ENCODE measurements around the gene STK39. TPM values are rescaled to one million over a fixed set of nuclear protein-coding genes. Genes with fewer than 3 reads are reported as not detected.

The STK39 gene
- total RNA-seq, 2 experiments from 2014 or later = 28.2 to 31.4 TPM

DNA sequence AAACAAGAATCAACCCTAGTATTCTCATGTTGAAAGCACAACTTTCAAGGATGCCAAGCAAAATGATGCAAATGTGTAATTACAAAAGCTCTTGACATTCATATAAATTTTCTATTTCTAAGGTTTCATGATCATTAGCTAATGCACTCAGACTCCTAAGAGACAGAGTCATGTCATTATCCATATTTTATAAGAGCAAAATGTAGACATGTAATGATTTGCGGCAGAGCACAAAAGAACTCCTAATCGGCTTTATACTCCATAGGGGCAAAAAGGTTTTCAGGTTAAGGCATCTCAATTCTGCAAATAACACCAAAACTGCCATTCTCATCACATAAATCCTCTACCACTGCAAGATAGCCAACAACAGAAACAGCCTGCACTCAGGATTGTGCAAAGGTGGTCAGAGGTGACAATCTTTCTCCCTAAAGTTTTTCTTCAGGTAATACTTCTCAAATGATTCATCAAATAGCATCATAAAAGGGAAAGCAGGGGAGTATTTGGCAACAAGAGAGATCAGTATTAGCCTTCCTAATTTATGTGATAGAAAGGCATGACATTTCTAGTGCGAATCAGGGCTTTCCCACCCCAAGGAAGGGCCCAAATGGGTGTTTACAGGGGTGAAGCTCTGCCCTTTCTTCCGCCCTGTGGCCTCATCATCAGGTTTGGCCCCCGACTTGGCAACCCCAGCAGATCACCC, 64.7 kb downstream of the STK39 start:
- peaks cover 51% of the 10 kb centered on the region for H3K4me1 Mint-ChIP-seq
- ChIA-PET POLR2A (interaction anchor here (0.6 kb wide), 1 partner anchor 1554 kb away, joined by 3 read pairs; no protein-coding TSS in a partner anchor), CTCF (no interaction called here)
- H3K9me3 Mint-ChIP-seq = no peaks in the 10 kb centered on the region
- no peak for DNase-seq
- no peaks in the 10 kb centered on the region for H3K27me3 Mint-ChIP-seq
- H3K36me3 Mint-ChIP-seq (ENCODE audit: low read depth) = peaks cover 26% of the 10 kb centered on the region
- H3K27ac Mint-ChIP-seq = no peak overlapping the region
- H3K4me3 Mint-ChIP-seq = no peak overlapping the region

DNA sequence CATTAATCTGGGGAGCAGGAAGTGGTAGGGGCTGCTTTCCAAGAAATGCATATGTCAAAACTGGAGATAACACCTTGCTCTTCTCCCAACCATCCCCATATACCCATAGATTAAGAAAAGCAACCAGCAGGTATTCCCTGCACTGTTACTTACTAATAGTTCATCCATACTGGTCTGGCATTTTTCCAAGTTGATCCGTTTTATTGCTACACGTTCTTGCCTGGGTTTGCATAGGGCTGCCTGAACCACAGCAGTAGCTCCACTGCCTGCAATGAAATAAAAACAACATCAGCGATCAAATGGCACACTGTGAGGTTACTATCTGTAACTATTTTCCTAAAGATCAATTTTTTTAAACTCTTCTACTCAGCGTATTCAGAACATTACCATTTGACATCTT, 65.6 kb downstream of the STK39 start:
- ChIA-PET CTCF (interaction anchor here (0.7 to 1.0 kb wide), 2 partner anchors 13 to 25 kb away, joined by 3 to 4 read pairs; no protein-coding TSS in a partner anchor), POLR2A (interaction anchor here (0.6 kb wide), 1 partner anchor 1554 kb away, joined by 3 read pairs; no protein-coding TSS in a partner anchor)
- Mint-ChIP-seq H3K27ac (peak overlapping the region; percentile 58), H3K4me1 (peaks cover 55% of the 10 kb centered on the region), H3K9me3 (no peaks in the 10 kb centered on the region), H3K36me3 (ENCODE audit: low read depth) (peaks cover 30% of the 10 kb centered on the region), H3K27me3 (no peaks in the 10 kb centered on the region), H3K4me3 (no peak overlapping the region)
- DNase-seq = no peak

DNA sequence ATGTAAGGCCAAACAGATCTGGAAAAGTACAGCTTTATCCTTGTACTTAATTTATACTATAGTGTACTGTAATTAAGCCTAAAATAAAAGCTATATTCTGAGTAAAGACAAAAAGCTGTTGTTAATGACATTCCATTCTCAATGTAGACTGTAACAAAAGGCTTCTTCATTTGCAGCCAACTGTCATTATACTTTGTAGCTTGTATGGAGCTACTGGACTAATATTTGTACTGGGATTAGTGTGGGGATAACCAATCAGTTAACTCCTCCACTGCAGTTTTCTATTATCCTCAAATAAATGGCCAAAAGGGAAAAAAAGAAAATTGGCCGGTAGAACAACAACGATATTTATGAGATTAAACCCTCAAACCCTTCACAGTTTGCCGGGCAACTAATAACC, 66.5 kb downstream of the STK39 start:
- Mint-ChIP-seq H3K9me3 (no peaks in the 10 kb centered on the region), H3K27me3 (no peaks in the 10 kb centered on the region), H3K27ac (no peak overlapping the region), H3K4me3 (no peak overlapping the region), H3K4me1 (peaks cover 57% of the 10 kb centered on the region), H3K36me3 (ENCODE audit: low read depth) (peaks cover 33% of the 10 kb centered on the region)
- DNase-seq = no peak
- CTCF ChIA-PET = interaction anchor here (0.9 to 1.0 kb wide), 2 partner anchors 11 to 14 kb away, joined by 3 to 4 read pairs; no protein-coding TSS in a partner anchor
- POLR2A ChIA-PET = no interaction called here

DNA sequence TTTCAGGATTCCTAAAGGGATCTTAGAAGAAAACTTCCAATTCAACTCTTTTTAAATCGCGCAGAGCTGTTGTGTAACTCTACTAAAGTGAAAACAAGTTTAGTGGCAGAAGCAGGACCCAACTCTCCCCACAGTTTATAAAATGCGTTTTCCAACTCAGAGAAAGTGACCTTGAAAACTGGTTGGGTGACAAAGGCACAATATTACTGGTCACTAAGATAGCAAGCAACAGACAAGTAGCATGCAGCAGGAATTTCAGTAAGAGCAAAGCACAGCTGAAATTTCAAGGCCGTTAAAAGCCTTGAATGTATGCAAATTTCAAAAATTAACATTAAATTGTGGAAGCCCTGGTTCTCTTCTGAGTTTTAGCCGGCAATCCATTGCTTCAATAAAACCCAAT, 66.9 kb downstream of the STK39 start:
- POLR2A ChIA-PET = no interaction called here
- DNase-seq = no peak
- no peaks in the 10 kb centered on the region for H3K9me3 Mint-ChIP-seq
- CTCF ChIA-PET = interaction anchor here (0.9 kb wide), 1 partner anchor 12 kb away, joined by 3 read pairs; no protein-coding TSS in a partner anchor
- H3K27ac Mint-ChIP-seq = no peak overlapping the region
- H3K36me3 Mint-ChIP-seq (ENCODE audit: low read depth) = peaks cover 33% of the 10 kb centered on the region
- H3K27me3 Mint-ChIP-seq = no peaks in the 10 kb centered on the region
- H3K4me1 Mint-ChIP-seq = peaks cover 54% of the 10 kb centered on the region
- no peak overlapping the region for H3K4me3 Mint-ChIP-seq

DNA sequence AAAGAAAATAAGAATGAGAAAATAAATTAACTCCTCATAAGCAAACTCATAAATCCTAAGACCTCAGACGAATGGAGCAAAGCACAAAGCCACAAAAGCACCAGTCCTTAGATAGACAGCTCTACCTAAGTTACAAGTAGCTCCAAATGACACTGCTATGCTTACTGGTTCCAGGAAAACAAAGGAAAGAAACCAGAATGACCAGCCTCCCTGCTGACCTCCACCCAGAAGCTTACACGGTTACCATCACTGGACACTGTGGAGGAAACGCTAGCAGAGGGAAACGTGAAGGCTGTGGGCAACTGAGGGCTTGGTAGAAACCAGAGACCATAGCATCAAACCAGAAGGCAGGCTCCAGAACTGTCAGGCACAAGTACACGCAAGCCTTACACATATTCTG, 67.8 kb downstream of the STK39 start:
- no peak for DNase-seq
- Mint-ChIP-seq H3K4me3 (no peak overlapping the region), H3K36me3 (ENCODE audit: low read depth) (peaks cover 33% of the 10 kb centered on the region), H3K4me1 (peaks cover 57% of the 10 kb centered on the region), H3K27ac (no peak overlapping the region), H3K27me3 (no peaks in the 10 kb centered on the region), H3K9me3 (no peaks in the 10 kb centered on the region)
- CTCF ChIA-PET = no interaction called here
- POLR2A ChIA-PET = no interaction called here

DNA sequence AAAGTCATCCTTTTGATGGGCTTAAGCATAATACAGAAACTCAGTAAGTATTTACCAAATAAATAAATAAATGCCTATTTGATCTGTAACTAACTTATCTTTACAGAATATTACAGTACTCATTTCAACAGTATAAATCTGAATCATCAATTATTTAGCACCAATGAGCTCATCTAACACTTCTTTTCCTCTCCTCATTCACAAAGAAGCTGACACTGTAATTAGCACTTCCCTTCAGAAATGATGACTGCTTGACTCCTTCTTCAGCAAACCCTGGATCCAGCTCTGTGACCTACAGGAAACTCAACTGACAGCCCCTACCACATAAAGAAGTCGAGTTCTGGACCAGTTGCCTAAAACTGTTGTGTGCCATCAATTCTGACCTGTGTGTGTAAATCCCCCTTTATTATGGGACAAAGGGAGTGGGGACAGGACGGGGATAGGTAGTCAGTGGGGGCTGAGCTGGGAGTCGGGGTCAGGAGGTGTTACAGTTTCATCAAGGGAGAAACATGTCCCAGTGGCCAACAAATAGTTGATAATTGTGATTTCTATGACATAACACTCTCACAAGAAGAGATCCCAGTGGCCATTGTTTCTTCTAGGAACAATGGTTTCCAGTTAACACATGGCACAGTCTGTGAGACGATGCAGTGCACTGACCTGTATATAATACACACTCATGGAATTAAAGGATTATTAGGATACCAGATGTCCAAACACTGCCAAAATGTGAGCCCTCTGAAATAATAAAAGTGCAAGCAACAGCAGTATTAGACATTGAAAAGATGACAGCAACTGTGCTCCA, 68.7 kb downstream of the STK39 start:
- H3K27me3 Mint-ChIP-seq = no peaks in the 10 kb centered on the region
- no peaks in the 10 kb centered on the region for H3K9me3 Mint-ChIP-seq
- no peak overlapping the region for H3K27ac Mint-ChIP-seq
- ChIA-PET POLR2A (no interaction called here), CTCF (no interaction called here)
- DNase-seq = no peak
- H3K4me3 Mint-ChIP-seq = no peak overlapping the region
- H3K4me1 Mint-ChIP-seq = peaks cover 63% of the 10 kb centered on the region
- H3K36me3 Mint-ChIP-seq (ENCODE audit: low read depth) = peaks cover 36% of the 10 kb centered on the region

DNA sequence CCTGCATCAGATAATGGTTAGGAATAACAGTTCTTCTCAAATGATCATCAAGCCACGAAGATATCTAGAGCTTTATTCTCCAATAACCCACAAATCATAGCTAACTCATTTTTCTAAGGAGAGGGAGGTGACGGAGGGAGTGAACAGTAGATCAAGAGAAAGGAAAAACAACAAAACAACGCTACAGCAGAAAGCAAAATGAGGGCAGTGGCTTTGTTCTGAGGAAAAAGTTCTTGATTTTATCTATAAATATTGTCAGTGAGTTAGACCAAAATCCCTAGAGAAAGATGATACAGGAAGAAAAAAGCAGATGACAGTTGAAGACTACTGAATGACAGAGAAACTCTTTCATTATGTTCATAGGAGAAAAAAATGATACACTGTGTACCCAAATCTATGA, 71.0 kb downstream of the STK39 start:
- peaks cover 40% of the 10 kb centered on the region for H3K4me1 Mint-ChIP-seq
- H3K36me3 Mint-ChIP-seq (ENCODE audit: low read depth) = peaks cover 32% of the 10 kb centered on the region
- no peaks in the 10 kb centered on the region for H3K27me3 Mint-ChIP-seq
- no peak for DNase-seq
- no peaks in the 10 kb centered on the region for H3K9me3 Mint-ChIP-seq
- POLR2A ChIA-PET = no interaction called here
- no peak overlapping the region for H3K27ac Mint-ChIP-seq
- H3K4me3 Mint-ChIP-seq = no peak overlapping the region
- CTCF ChIA-PET = interaction anchor here (0.9 to 1.2 kb wide), 3 partner anchors 10 to 40 kb away, joined by 3 to 4 read pairs (median 4); no protein-coding TSS in a partner anchor

DNA sequence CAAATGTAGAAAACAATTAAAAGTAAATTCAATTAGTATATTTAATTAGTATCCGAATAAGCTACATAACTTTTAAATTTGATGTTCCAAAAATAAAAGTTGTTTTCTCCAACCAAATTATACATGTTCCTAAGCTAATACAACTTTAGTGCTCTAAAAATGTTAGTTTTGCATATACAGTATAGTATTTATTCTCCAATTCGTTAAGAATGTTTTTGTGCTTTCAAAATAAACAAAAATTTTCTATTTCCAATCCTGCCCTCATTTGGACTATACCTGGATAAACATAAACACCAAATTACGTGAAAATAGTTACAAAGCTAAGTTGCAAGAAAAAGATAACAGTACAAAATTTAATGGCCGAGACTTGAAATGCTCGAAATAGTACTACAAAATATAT, 71.9 kb downstream of the STK39 start:
- Mint-ChIP-seq H3K27ac (peak overlapping the region; percentile 57), H3K36me3 (ENCODE audit: low read depth) (peaks cover 26% of the 10 kb centered on the region), H3K27me3 (no peaks in the 10 kb centered on the region), H3K4me1 (peaks cover 43% of the 10 kb centered on the region), H3K4me3 (no peak overlapping the region), H3K9me3 (no peaks in the 10 kb centered on the region)
- ChIA-PET POLR2A (interaction anchor here (0.7 kb wide), 1 partner anchor 10 kb away, joined by 3 read pairs; no protein-coding TSS in a partner anchor), CTCF (interaction anchor here (0.6 to 1.2 kb wide), 6 partner anchors 11 to 41 kb away, joined by 3 to 4 read pairs (median 3); no protein-coding TSS in a partner anchor)
- DNase-seq = no peak

DNA sequence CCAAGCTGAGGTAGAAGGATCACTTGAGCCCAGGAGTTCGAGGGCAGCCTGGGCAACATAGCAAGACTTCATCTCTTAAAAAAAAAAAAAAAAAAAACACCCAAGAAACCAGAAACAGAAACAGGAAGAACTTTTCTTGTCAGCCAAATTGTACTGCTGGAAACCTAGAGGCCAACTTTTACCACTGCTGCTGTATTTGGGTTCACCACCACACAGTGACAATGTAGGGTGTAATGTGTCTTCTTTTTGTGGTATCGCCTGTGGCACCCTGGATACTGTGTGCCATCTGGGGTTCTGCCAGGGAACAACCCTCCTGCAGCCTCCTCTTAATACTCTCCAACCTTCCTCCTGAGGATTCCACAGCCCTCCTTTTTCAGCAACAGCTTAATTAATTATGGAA, 72.6 kb downstream of the STK39 start:
- CTCF ChIA-PET = interaction anchor here (0.7 to 0.9 kb wide), 2 partner anchors 9 to 14 kb away, joined by 3 to 4 read pairs; no protein-coding TSS in a partner anchor
- no peaks in the 10 kb centered on the region for H3K9me3 Mint-ChIP-seq
- peak overlapping the region; percentile 73 for H3K27ac Mint-ChIP-seq
- POLR2A ChIA-PET = no interaction called here
- no peak overlapping the region for H3K4me3 Mint-ChIP-seq
- H3K4me1 Mint-ChIP-seq = peaks cover 43% of the 10 kb centered on the region
- H3K27me3 Mint-ChIP-seq = no peaks in the 10 kb centered on the region
- peaks cover 25% of the 10 kb centered on the region for H3K36me3 Mint-ChIP-seq (ENCODE audit: low read depth)
- DNase-seq = peak; percentile 32

DNA sequence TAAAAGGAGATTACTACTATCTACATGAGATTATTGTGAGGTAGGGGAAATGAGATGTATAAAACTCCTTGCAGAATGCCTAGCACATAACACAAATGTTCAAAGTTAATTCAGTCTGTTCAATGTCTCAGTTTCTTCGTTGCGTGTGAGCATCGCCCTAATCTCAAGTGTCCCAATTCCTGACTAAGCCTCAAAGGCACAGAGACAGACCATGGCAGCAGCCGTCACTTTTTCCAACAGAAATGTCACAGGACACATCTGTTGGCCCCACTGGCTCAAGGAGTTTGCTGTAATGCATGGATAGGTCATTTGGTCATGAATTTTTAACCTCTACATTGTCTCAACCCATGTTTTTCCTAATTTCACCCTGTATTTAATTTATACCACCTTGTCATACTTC, 75.3 kb downstream of the STK39 start:
- peaks cover 38% of the 10 kb centered on the region for H3K4me1 Mint-ChIP-seq
- H3K36me3 Mint-ChIP-seq (ENCODE audit: low read depth) = peaks cover 16% of the 10 kb centered on the region
- DNase-seq = no peak
- H3K4me3 Mint-ChIP-seq = no peak overlapping the region
- CTCF ChIA-PET = interaction anchor here (0.5 kb wide), 1 partner anchor 312 kb away, joined by 3 read pairs; no protein-coding TSS in a partner anchor
- H3K27me3 Mint-ChIP-seq = no peaks in the 10 kb centered on the region
- H3K9me3 Mint-ChIP-seq = no peaks in the 10 kb centered on the region
- POLR2A ChIA-PET = no interaction called here
- H3K27ac Mint-ChIP-seq = no peak overlapping the region

DNA sequence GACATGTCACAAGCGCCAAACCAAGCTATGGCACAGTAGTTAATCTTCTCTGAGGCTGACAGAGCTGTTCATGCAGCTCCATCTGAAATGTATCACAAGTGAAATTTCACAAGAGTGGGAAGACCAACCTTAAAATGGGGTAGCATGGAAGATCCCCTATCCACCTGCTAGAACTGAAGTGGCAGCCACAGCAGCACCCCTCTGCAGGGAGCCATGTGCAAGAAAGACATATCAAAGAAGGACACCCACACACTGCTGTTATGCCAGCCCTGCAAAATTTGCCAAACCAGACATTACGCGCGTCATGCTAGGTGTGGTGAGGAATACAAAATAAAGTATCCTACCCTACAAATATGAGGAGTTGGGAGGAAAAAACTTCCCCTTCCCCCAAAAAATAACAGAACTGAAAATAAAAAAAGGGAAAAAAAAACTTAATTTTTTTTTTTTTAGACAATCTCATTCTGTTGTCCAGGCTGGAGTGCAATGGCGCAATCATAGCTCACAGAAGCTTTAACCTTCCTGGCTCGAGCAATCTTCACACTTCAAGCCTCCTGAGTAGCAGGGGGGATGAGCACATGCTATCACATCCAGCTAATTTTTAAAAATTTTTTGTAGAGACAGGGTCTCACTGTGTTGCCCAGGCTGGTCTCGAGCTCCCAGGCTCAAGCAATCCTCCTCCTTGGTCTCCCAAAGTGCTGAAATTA, 76.2 kb downstream of the STK39 start:
- POLR2A ChIA-PET = no interaction called here

DNA sequence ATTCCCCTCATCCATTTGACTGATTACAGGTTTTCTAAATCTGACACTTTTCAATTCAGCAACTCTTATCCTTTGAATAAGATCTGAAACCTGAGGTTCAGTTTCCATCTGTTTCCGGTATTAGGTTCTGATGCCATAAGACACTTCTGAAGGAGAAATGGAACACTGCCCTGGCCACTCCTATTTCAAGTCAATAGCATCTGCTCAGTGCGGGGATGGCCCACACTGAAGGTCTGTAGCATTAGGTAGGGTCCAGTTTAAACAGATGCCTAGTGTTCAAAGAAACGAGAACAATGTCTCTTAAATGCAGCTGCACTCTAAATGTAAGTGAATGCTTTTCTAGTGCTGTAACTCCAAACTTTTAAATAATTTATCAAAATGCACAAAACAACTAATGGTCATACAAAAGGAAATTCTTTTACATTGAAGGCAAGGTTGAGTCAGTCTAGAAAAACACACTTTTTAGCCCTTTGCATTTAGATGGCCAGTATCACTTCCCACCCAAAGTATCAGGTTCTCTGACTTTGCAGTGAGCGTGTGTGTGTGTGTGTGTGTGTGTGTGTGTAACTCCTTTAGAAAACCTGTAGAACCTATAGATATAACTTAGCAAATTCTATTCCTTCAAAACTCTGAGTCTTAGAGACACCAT, 78.2 kb downstream of the STK39 start:
- CTCF ChIA-PET = interaction anchor here (1.3 kb wide), 1 partner anchor 14 kb away, joined by 3 read pairs; no protein-coding TSS in a partner anchor
- no peaks in the 10 kb centered on the region for H3K27me3 Mint-ChIP-seq
- H3K36me3 Mint-ChIP-seq (ENCODE audit: low read depth) = peaks cover 23% of the 10 kb centered on the region
- peaks cover 31% of the 10 kb centered on the region for H3K4me1 Mint-ChIP-seq
- POLR2A ChIA-PET = no interaction called here
- H3K27ac Mint-ChIP-seq = no peak overlapping the region
- no peak overlapping the region for H3K4me3 Mint-ChIP-seq
- no peaks in the 10 kb centered on the region for H3K9me3 Mint-ChIP-seq
- DNase-seq = no peak

More for the DNA sequence above, 76.2 kb downstream of the STK39 start:
- DNase-seq = no peak
- Mint-ChIP-seq H3K4me3 (no peak overlapping the region), H3K4me1 (peaks cover 39% of the 10 kb centered on the region), H3K27me3 (no peaks in the 10 kb centered on the region), H3K36me3 (ENCODE audit: low read depth) (peaks cover 21% of the 10 kb centered on the region), H3K9me3 (no peaks in the 10 kb centered on the region), H3K27ac (no peak overlapping the region)
- CTCF ChIA-PET = no interaction called here
